ENCODE measurements around the gene KAT6B.

Gene KAT6B

GRCh38 chr10:74991435-74991834 is 165.0 kb downstream of the KAT6B start:
- DNase-seq: no peak

GRCh38 chr10:74992068-74992467 is 165.7 kb downstream of the KAT6B start:
- DNase-seq: no peak

GRCh38 chr10:74993649-74994048 is 167.2 kb downstream of the KAT6B start:
- no peak for DNase-seq

- DNase-seq: no peak
Observed at GRCh38 chr10:74994854-74995253, 168.5 kb downstream of the KAT6B start.

- DNase-seq: no peak
Observed at GRCh38 chr10:74995806-74996205, 169.4 kb downstream of the KAT6B start.

- no peak for DNase-seq
Observed at GRCh38 chr10:74997163-74997562, 170.8 kb downstream of the KAT6B start.

- no peak for DNase-seq
Observed at GRCh38 chr10:75000748-75001321, 174.4 kb downstream of the KAT6B start.

- DNase-seq: no peak
Observed at GRCh38 chr10:75001715-75002350, 175.4 kb downstream of the KAT6B start.

- no peak for DNase-seq
Observed at GRCh38 chr10:75002351-75002725, 175.9 kb downstream of the KAT6B start.

GRCh38 chr10:75002967-75003594 is 176.7 kb downstream of the KAT6B start:
- no peak for DNase-seq

- no peak for DNase-seq
Observed at GRCh38 chr10:75003891-75004290, 177.5 kb downstream of the KAT6B start.

GRCh38 chr10:75007646-75008045 is 181.2 kb downstream of the KAT6B start:
- no peak for DNase-seq

GRCh38 chr10:75008952-75009351 is 182.6 kb downstream of the KAT6B start:
- peak in 1 of 2 donors; percentile 18 for DNase-seq

GRCh38 chr10:75009426-75009825 is 183.0 kb downstream of the KAT6B start:
- DNase-seq: no peak

- DNase-seq: no peak
Observed at GRCh38 chr10:75010373-75010772, 184.0 kb downstream of the KAT6B start.

- DNase-seq: no peak
Observed at GRCh38 chr10:75011221-75011620, 184.8 kb downstream of the KAT6B start.

- DNase-seq: no peak
Observed at GRCh38 chr10:75012471-75012870, 186.1 kb downstream of the KAT6B start.

- no peak for DNase-seq
Observed at GRCh38 chr10:75013007-75013406, 186.6 kb downstream of the KAT6B start.

GRCh38 chr10:75013522-75013921 is 187.1 kb downstream of the KAT6B start:
- no peak for DNase-seq

GRCh38 chr10:75014516-75015230 is 188.3 kb downstream of the KAT6B start:
- no peak for DNase-seq

GRCh38 chr10:75015442-75015841 is 189.0 kb downstream of the KAT6B start:
- DNase-seq: no peak

GRCh38 chr10:75016325-75016724 is 189.9 kb downstream of the KAT6B start:
- no peak for DNase-seq

GRCh38 chr10:75018251-75018650 is 191.9 kb downstream of the KAT6B start:
- no peak for DNase-seq
